ENCODE results near the gene OR2A42. TPM values are rescaled to one million over a fixed set of nuclear protein-coding genes. Genes with fewer than 3 reads are reported as not detected.
"Not testable (repeated sequence)": the region's sequence is repeated elsewhere in the genome, so short reads cannot be mapped to it uniquely, and the experiment has no call there.

OR2A42 gene
- total RNA-seq, 2 donors from 2014 or later, result not detected

GRCh38 chr7:144178380-144179164 lies 60.8 kb downstream of the OR2A42 start:
- H3K4me1 Mint-ChIP-seq; H3K36me3 ChIP-seq (ENCODE audit: control insufficient read depth, insufficient read depth, low read length); H3K27ac Mint-ChIP-seq; H3K9ac ChIP-seq (ENCODE audit: extremely low read depth, low read length, poor library complexity, severe bottlenecking); H3K27me3 ChIP-seq (ENCODE audit: control insufficient read depth, insufficient read depth, low read length, poor library complexity, severe bottlenecking); H3K27ac ChIP-seq (ENCODE audit: low read depth, low read length); H3K4me3 Mint-ChIP-seq; H3K9me3 Mint-ChIP-seq; H3K36me3 Mint-ChIP-seq (ENCODE audit: low read depth); H3K9me3 ChIP-seq (ENCODE audit: control insufficient read depth, low read length); H3K27me3 Mint-ChIP-seq (ENCODE audit: insufficient read depth); H3K4me1 ChIP-seq (ENCODE audit: control insufficient read depth, insufficient read depth, low read length); H3K4me3 ChIP-seq (ENCODE audit: low read length): not testable (repeated sequence)
- peak; percentile 78 for TF ChIP-seq CTCF (conservative IDR thresholded peaks at IDR 0.05)
- peak; percentile 65 for DNase-seq
- 33% methylated on average over 2 of the region's 10 CpGs; no CpG with 5 or more reads in 1 of the 2 experiments for WGBS, 2 experiments (ENCODE audit: insufficient coverage in 1 of 2, insufficient read length in 1 of 2)

Other genes starting within 250 kb of the OR2A42 start
- not detected for gene OR6B1, start 239.3 kb downstream of the OR2A42 start, total RNA-seq
- gene OR2A5, start 190.7 kb downstream of the OR2A42 start, total RNA-seq, result not detected
- gene OR2A25, start 169.8 kb downstream of the OR2A42 start, total RNA-seq, result not detected
- not detected for gene OR2A12, start 153.3 kb downstream of the OR2A42 start, total RNA-seq
- not detected for gene OR2A2, start 130.0 kb downstream of the OR2A42 start, total RNA-seq
- gene OR2A14, start 116.4 kb downstream of the OR2A42 start, total RNA-seq, result not detected
- 1 to 10 TPM; 6.3 to 8.7 TPM for gene CTAGE4, start 56.1 kb downstream of the OR2A42 start, total RNA-seq
- 10 to 100 TPM in 1 of 2 donors, 1 to 10 TPM in 1; 9.5 to 18.4 TPM for gene ARHGEF35, start 43.8 kb downstream of the OR2A42 start, total RNA-seq
- 1 to 10 TPM; 3.8 to 4.8 TPM for gene OR2A7, start 25.2 kb upstream of the OR2A42 start, total RNA-seq
- gene CTAGE8, start 29.7 kb upstream of the OR2A42 start, total RNA-seq, result 1 to 10 TPM in 1 of 2 donors, not detected in 1; 8.4 TPM
- not detected for gene OR2A1, start 72.8 kb upstream of the OR2A42 start, total RNA-seq
- 10 to 100 TPM; 22.8 to 43.1 TPM for gene ARHGEF5, start 115.8 kb upstream of the OR2A42 start, total RNA-seq
- gene NOBOX, start 164.1 kb upstream of the OR2A42 start, total RNA-seq, result not detected

All from endodermal cell (in vitro differentiated cells).